Measurements from ENCODE around the gene KCTD15.
"Not testable (repeated sequence)": the region's sequence is repeated elsewhere in the genome, so short reads cannot be mapped to it uniquely, and the experiment has no call there.

Gene KCTD15

DNA sequence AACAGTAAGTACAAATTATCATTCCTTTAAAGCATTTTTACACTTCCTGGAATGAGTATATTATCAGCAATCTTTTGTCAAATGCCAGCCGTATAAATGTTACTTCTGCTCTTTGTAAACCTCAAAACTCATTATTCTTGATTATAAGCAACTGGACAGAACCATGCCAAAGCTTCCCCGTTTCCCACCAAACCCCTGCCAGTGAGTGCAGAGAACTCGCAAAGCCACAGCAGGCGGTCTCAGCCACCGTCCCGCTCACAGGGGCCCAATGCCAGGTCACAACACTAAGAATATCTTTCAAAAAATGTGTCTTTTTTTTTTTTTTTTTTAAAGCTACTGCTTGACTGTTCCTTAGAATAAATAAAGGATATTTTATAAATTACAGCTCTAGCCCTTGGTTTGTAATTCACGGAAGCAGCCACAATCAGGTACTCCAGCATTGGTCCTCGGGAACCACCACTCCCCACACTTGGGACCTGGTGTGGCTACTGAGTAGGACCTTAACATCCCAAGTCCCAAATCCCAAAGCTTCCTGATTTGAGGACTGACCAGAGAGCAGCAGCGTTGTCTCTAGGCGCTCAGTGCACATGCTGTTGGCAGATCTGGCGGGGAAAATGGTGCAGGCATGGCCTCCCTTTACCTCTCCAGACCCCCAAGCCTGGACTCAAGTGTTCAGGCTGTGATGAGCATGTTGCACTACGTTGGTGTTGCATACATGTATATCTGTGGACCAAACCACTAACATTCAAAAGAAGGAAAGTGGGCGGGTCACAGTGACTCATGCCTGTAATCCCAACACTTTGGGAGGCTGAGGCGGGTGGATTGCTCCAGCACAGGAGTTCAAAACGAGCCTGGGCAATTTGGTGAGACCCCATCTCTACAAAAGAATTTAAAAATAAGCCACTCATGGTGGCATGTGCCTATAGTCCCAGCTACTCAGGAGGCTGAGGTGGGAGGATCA is 19.0 kb downstream of the KCTD15 start:
- FAIRE-seq, result no peak

- no peak for FAIRE-seq
Measured at GRCh38 chr19:33818411-33818810, 21.7 kb downstream of the KCTD15 start.

- not testable (repeated sequence) for FAIRE-seq
Measured at GRCh38 chr19:33819078-33819477, 22.4 kb downstream of the KCTD15 start.

GRCh38 chr19:33819506-33819879 is 22.8 kb downstream of the KCTD15 start:
- no peak for FAIRE-seq

- no peak for FAIRE-seq
Measured at GRCh38 chr19:33819880-33820781, 23.5 kb downstream of the KCTD15 start.

- no peak for FAIRE-seq
Measured at GRCh38 chr19:33821871-33822270, 25.2 kb downstream of the KCTD15 start.

GRCh38 chr19:33823341-33823740 is 26.7 kb downstream of the KCTD15 start:
- FAIRE-seq, result no peak

DNA sequence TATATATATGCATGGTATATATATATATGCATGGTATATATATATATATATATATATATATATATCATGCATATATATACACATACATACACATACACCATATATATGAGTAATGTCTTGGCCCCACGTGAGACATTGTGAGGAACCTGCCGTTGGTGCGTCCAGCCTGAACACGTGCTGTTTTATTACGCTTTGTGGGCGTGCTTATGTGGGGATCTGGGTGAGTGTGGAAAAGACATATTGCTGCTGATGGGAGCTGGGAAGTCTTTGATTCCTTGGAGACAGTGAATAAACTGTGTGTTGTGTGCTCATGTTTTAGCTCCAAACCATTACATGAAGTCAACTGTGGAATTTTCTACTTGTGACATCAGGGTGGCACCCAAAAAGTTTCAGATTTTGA is 28.9 kb downstream of the KCTD15 start:
- FAIRE-seq, result no peak

DNA sequence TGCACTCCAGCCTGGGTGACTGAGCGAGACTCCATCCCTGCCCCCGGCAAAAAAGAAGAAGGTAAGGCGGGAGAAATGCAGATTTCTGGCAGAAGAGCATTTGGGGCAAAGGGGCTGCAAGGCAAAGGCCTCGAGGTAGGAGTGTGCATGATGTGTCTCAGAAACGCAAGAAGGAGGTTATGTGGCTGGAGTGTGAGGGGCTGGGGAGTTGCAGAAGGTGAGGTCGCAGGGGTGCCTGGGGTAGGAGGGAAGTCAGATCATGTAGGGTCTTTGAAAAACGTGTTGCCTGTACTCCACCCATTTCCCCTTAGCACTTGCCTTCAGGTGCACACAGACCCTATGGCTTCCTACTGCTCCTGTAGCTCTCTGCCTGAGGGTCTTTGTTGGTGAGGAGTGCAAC is 29.9 kb downstream of the KCTD15 start:
- FAIRE-seq, result no peak

- FAIRE-seq, result no peak
Measured at GRCh38 chr19:33828266-33829075, 31.8 kb downstream of the KCTD15 start.

GRCh38 chr19:33830264-33830663 is 33.6 kb downstream of the KCTD15 start:
- no peak for FAIRE-seq

- no peak for FAIRE-seq
Measured at GRCh38 chr19:33831825-33832224, 35.2 kb downstream of the KCTD15 start.

GRCh38 chr19:33832633-33833032 is 36.0 kb downstream of the KCTD15 start:
- FAIRE-seq, result no peak

- no peak for FAIRE-seq
Measured at GRCh38 chr19:33840382-33840781, 43.7 kb downstream of the KCTD15 start.

- FAIRE-seq, result no peak
Measured at GRCh38 chr19:33840783-33841182, 44.1 kb downstream of the KCTD15 start.

- FAIRE-seq, result no peak
Measured at GRCh38 chr19:33841685-33842084, 45.0 kb downstream of the KCTD15 start.

DNA sequence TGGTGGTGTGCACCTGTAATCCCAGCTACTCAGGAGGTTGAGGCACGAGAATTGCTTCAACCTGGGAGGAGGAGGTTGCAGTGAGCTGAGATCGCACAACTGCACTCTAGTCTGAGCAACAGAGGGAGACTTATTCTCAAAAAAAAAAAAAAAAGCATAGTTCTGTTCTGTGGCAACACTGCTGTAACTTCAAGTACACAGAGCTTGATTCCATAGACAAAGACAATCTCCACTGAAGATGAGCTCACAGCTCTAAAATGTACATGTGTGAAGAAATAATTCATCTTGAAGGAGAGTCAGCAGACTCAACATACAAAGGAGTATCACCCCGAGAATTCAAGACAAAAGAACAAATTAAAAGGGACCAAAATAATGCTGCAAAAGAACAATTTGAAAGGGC is 47.8 kb downstream of the KCTD15 start:
- FAIRE-seq, result no peak

- FAIRE-seq, result no peak
Measured at GRCh38 chr19:33845498-33845897, 48.8 kb downstream of the KCTD15 start.

GRCh38 chr19:33849551-33850147 is 53.0 kb downstream of the KCTD15 start:
- no peak for FAIRE-seq

GRCh38 chr19:33859016-33859415 is 62.3 kb downstream of the KCTD15 start:
- no peak for FAIRE-seq

DNA sequence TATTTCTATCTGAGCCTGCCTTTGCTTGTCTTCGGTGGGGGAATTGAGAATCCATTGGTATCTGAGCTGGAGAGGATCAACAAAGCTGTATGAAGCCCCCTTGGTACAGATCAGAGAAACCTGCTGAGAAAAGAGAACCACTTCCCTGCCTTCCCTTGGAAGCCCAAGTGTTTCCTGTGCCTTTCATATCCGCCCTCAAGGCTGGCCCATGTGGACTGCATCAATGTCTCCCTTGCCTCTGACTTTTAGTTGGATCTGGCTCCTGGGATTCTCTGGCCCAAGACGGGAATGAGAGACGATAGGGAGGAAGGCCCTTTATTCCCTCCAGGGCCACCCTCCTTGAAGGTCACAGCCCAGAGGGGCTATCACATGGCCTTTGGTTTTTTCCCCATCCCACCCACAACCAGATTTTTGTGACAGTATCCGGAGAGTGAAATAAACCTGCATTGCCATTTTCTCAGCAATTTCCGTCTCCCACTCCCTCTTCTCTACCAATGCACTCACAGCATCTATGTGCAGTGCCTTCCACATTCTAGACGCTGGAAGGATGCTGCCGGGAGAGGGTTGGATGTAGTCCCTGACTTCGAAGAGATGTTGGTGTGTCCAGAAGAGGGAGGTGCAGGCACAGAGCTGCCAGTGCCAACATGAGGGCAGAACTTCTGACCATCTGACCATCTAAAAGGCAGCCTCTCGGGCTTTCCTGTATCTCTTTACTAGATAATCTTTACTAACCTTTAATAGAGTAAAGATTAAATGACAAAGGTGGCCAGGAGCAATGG is 63.8 kb downstream of the KCTD15 start:
- no peak for FAIRE-seq

All from endometrium (tissue), 2 donors.